ENCODE results near the gene GP1BB. TPM values are rescaled to one million over a fixed set of nuclear protein-coding genes. Genes with fewer than 3 reads are reported as not detected.

GP1BB gene
- polyA plus RNA-seq, 1 donor: 18.3 TPM

GRCh38 chr22:19756288-19757128, 33.2 kb downstream of the GP1BB start:
- no peak for DNase-seq (ENCODE audit: low read depth)

GRCh38 chr22:19757140-19757984, 34.0 kb downstream of the GP1BB start:
- DNase-seq (ENCODE audit: low read depth): no peak

GRCh38 chr22:19757985-19758895, 34.9 kb downstream of the GP1BB start:
- no peak for DNase-seq (ENCODE audit: low read depth)

- DNase-seq (ENCODE audit: low read depth): no peak
Observed at GRCh38 chr22:19758896-19759426, 35.6 kb downstream of the GP1BB start.

- DNase-seq (ENCODE audit: low read depth): no peak
Observed at GRCh38 chr22:19759427-19760057, 36.2 kb downstream of the GP1BB start.

- no peak for DNase-seq (ENCODE audit: low read depth)
Observed at GRCh38 chr22:19760058-19760950, 37.0 kb downstream of the GP1BB start, which contains the start of gene TBX1. Gene TBX1 (plus strand): TSS chr22:19760778. CDS start chr22:19760844, 66 bp downstream.

- no peak for DNase-seq (ENCODE audit: low read depth)
Observed at GRCh38 chr22:19760951-19761724, 37.8 kb downstream of the GP1BB start.

GRCh38 chr22:19761725-19762567, 38.6 kb downstream of the GP1BB start:
- no peak for DNase-seq (ENCODE audit: low read depth)

- DNase-seq (ENCODE audit: low read depth): no peak
Observed at GRCh38 chr22:19762568-19763457, 39.5 kb downstream of the GP1BB start.

GRCh38 chr22:19763458-19764298, 40.3 kb downstream of the GP1BB start:
- DNase-seq (ENCODE audit: low read depth): no peak

GRCh38 chr22:19764299-19764593, 40.9 kb downstream of the GP1BB start:
- DNase-seq (ENCODE audit: low read depth): no peak

- no peak for DNase-seq (ENCODE audit: low read depth)
Observed at GRCh38 chr22:19764636-19765476, 41.5 kb downstream of the GP1BB start.

GRCh38 chr22:19765477-19766239, 42.3 kb downstream of the GP1BB start:
- no peak for DNase-seq (ENCODE audit: low read depth)

- no peak for DNase-seq (ENCODE audit: low read depth)
Observed at GRCh38 chr22:19766240-19766510, 42.8 kb downstream of the GP1BB start.
